ENCODE data around the gene PCBP2.

The PCBP2 gene

DNA sequence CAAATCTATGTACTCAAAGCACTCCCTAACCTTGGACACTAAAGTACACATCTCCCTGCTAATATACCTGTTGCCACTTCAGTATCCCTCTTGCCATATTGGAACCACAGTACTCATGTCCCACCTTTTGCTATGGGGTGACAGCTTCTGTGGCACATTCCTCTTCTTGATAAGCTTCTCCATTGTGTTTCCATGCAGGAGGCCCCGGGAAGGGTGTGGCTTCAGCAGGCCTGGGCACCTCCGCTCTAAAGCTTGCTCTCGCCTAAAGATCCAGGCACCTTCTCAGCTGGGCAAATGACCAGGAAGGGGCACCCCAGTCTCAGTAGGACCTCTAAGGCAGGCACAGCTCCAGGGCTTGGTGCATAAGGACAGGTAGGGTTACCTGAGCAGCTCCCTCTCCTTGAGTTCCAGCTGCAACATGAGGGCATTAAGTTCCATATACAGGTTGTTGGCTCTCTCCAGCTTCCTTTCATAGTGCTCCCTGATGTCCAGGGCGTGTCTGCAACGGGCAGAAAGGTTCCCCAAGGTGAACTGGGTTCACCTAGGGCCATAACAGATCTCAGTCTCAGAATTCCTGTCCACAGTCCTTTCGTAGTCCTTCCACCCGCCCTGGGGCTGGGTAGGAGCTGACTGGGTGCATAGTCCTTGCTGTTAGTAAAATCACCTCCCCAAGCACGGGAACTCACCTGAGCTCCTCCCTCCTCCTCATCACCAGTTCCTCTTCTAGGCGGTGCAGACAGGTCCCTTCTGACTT, 31.5 kb downstream of the PCBP2 start:
- Mint-ChIP-seq H3K27me3 (no peaks in the 10 kb centered on the region), H3K4me3 (peak overlapping the region in 1 of 2 donors; percentile 17), H3K4me1 (ENCODE audit: low read depth in 2 of 2) (peaks cover 13 to 20% of the 10 kb centered on the region in 2 donors), H3K36me3 (ENCODE audit: insufficient read depth) (peaks cover 96% of the 10 kb centered on the region), H3K27ac (peak overlapping the region in 1 of 2 donors; percentile 82), H3K9me3 (no peaks in the 10 kb centered on the region)
- ATAC-seq (replicated peaks) (no peak), DNase-seq (no peak)

DNA sequence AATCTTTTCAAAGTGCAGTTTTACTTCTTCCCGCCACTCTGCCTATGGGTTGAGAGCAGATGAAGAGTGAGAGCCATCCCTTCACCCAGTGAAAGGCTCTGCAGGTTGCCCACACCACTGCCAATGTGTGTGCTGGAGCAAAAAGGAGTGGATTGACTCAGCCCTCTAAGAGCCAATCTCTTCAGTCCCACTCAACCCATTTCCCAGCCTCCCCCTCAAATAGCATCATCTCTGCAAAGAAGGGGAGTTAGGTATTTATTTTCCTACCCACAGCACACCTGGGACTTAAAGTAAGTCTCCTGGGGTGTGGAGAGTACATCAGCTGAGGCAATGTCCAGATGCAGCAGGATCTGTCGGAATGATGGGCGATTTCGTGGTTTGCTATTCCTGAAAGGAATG, 32.1 kb downstream of the PCBP2 start:
- peak overlapping the region in 1 of 2 donors; percentile 17 for H3K4me3 Mint-ChIP-seq
- H3K27ac Mint-ChIP-seq: peak overlapping the region in 1 of 2 donors; percentile 82
- no peak for ATAC-seq (replicated peaks)
- no peak for DNase-seq
- H3K9me3 Mint-ChIP-seq: no peaks in the 10 kb centered on the region
- peaks cover 93% of the 10 kb centered on the region for H3K36me3 Mint-ChIP-seq (ENCODE audit: insufficient read depth)
- no peaks in the 10 kb centered on the region for H3K27me3 Mint-ChIP-seq
- peaks cover 13 to 20% of the 10 kb centered on the region in 2 donors for H3K4me1 Mint-ChIP-seq (ENCODE audit: low read depth in 2 of 2)

DNA sequence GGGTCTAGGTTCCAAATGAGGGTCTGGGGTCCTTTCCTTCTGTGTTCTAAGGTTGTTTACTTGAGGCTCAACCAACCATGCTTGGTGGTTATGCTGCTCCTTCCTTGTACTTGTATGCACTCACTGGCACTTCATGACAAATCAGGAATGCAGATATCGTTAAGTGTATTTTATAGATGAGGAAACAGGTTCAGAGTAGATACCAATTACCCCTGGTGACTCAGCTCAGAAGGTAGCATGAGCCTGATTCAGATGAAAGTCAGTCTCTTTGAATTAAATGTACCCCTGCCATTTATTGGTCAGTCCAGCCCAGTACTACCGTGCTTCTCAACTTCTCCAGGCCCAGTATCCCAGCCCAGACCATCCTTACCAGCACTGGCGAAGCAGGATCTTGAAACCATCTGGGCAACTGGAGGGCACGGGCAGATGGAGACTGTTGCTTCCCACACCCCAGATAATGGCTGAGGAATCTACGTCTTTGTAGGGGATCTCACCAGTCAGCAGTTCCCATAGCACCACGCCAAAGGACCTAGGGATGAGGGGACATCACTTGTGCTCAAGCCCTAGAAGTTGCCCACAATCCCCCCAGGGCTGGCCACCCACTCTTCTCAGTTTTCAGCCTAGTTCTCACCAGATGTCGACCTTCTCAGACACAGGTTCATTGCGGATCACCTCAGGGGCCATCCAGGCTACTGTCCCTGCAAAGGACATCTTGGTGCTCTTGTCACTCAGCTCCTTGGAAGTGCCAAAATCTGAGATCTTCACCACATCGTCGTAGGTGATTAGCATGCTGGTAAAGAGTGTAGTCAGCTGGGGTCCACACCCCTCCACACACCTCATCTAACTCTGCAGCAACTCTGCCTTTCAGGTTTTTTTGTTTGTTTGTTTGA, 33.0 kb downstream of the PCBP2 start:
- peak overlapping the region in 1 of 2 donors; percentile 86 for H3K27ac Mint-ChIP-seq
- ATAC-seq (replicated peaks) (no peak), DNase-seq (no peak)
- H3K36me3 Mint-ChIP-seq (ENCODE audit: insufficient read depth): peaks cover 93% of the 10 kb centered on the region
- H3K27me3 Mint-ChIP-seq: no peaks in the 10 kb centered on the region
- no peaks in the 10 kb centered on the region for H3K9me3 Mint-ChIP-seq
- H3K4me1 Mint-ChIP-seq (ENCODE audit: low read depth in 2 of 2): peaks cover 13 to 20% of the 10 kb centered on the region in 2 donors
- peak overlapping the region in 1 of 2 donors; percentile 36 for H3K4me3 Mint-ChIP-seq

DNA sequence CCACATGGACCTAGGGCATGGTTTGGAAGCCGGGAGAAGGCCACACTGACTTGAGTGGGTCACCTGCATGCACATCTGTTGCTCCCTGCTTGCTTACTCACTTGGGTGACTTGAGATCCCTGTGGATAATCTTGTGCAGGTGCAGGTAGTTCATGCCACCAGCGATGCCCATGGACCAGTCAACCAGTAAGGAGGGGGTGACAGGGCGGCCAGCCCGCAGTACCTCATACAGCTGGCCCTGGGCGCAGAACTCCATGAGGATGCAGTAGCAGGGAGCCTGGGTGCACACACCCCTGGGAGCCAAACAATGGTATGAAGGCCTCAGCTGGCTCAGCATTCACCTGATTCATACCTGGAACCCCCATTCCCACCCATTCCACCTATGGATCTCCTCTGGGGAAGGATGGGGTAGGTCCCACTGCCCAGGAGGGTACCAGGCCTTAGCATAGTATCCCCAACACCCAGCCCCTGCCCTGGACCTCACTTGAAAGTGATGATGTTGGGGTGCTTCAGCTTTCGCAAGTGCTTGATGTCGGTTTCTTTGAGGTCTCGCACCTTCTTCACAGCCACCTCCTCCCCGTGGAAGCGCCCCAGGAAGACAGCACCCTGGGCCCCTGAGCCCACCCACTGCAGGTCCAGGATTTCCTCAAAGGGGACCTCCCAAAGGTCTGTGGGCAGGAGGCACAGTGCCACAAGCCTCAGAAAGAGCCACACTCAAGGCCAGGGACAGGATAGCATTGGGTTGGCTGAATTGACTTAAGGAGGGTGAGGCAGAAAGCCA, 34.2 kb downstream of the PCBP2 start:
- Mint-ChIP-seq H3K4me3 (no peak overlapping the region), H3K9me3 (no peaks in the 10 kb centered on the region), H3K27ac (peak overlapping the region; percentile 86 to 91), H3K36me3 (ENCODE audit: insufficient read depth) (peaks cover 91% of the 10 kb centered on the region), H3K4me1 (ENCODE audit: low read depth in 2 of 2) (peaks cover 13 to 20% of the 10 kb centered on the region in 2 donors), H3K27me3 (no peaks in the 10 kb centered on the region)
- DNase-seq: no peak
- ATAC-seq (replicated peaks): peak; percentile 31

DNA sequence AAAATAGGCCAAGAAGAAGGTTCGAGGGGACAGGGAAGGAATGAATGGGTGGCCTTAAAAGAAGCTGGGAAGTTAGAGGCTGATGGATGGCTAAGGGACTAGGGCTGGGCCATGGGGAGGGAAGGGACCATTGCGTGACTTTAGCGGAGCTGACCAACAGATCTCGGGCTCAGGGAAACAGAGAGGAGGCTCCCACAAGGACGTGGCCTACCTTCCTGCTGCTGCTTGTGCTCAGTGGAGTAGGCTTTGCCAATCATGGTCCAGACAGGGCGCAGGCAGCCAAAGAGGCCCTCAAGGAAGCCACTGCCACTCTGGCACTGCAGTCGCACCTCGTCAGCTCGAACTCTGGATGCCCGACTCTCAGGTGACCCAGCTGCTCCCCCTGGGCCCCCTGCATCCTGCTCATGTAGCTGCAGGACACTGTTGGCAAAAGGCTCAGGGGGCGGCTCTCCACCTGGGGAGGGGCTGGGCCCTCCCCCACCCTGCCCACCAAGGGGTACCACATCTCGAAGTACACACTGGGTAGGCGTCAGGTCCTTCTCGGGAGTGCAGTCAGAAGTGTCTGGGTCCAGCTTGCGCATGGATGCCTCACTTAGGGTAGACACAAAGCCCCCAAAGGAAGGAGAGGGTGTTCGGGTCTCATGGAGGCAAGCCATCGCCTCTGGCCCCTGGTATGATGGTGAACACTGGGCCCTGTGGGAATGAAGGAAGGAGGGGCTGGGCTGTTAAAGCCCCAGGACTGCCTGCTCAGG, 35.0 kb downstream of the PCBP2 start:
- Mint-ChIP-seq H3K4me1 (ENCODE audit: low read depth in 2 of 2) (peaks cover 13 to 22% of the 10 kb centered on the region in 2 donors), H3K4me3 (no peak overlapping the region), H3K36me3 (ENCODE audit: insufficient read depth) (peaks cover 86% of the 10 kb centered on the region), H3K27me3 (no peaks in the 10 kb centered on the region), H3K27ac (peak overlapping the region; percentile 86 to 91), H3K9me3 (no peaks in the 10 kb centered on the region)
- DNase-seq (no peak), ATAC-seq (replicated peaks) (no peak)

DNA sequence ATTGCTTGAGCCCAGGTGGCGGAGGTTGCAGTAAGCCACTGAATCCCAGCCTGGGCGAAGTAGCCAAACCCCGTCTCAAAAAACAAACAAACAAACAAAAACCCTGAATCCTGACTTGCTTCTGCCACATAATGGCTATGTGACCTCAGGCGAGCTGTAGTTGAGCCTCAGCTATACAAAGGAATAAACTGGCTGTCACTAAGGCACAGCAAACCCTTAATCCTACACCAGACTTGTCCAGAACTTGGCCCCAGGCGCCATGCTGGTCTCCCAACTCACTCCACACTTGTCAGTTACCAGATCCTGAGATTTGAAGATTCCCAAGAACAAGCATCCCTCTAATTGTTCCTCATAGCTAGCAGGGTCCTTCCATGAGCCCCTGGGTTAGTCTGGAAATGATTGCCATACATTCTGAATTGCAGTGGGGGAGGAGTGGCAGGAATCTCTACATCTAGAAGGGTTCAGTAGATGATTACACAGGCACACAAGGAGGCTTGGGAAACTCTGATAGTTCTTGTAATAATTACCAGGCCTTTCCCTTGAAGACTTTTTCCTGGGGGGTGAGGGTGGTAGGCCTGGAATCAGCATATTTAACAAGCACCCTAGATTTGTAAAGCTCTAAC, 37.5 kb downstream of the PCBP2 start:
- H3K27me3 Mint-ChIP-seq: no peaks in the 10 kb centered on the region
- H3K27ac Mint-ChIP-seq: peak overlapping the region in 1 of 2 donors; percentile 57
- ATAC-seq (replicated peaks) (no peak), DNase-seq (no peak)
- H3K4me3 Mint-ChIP-seq: no peak overlapping the region
- H3K4me1 Mint-ChIP-seq (ENCODE audit: low read depth in 2 of 2): peaks cover 28 to 37% of the 10 kb centered on the region in 2 donors
- no peaks in the 10 kb centered on the region for H3K9me3 Mint-ChIP-seq
- peaks cover 77% of the 10 kb centered on the region for H3K36me3 Mint-ChIP-seq (ENCODE audit: insufficient read depth)

DNA sequence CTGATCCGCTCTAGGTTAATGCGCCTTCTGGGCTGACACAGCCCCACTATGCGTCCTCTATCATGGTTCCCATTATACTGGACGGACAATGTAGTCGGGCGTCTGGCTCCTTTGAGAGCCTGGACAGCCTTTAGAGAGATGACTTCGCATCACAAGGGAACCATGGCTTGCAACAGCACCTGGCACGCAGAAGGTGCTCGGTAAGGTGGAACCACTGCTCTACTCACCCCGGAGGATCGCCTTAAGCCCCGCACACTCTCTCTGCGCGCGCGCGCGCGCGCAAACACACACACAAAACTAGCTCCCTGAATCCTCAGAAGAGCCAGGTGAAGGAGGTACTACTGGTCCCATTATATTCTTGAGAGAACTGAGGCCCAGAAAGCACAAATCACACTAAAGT, 40.3 kb downstream of the PCBP2 start:
- ATAC-seq (replicated peaks): no peak

DNA sequence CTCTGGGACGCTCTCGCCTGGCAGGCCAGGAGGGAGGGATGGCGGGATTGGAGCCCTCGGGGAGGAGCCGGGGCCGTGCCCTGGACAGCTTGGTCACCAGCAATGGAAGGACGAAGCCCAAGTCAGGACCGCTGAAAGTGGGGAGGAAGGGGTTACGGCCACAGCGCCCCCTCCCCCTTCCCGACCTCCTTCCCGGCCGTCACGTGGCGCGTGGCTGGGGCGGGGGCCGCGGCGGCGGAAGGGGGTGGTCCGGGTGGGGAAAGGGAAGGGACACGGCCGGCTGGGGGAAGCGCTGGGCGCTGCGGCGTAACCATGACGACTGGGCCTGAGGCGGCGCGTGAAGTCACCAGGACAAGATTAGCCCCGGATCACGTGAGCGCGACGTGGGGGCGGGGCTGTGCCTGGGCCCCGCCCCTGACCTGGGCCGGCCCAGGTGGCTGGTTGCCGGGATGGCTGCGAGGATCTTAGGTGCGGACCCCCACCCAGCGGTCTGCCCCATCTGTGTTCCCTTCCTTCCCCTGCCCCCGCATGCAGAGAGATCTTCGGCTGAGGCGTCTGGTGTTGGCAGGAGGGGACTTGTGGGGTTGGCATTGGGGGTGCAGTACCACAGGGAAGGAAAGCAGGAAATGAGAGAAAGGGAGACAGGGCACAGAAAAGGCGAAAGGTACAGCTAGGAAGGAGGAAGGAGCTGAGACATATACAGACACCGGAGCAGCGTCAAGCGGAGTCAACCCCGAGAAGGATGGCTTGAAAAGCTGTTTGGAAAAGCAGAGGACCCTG, 41.1 kb downstream of the PCBP2 start:
- Mint-ChIP-seq H3K4me1 (ENCODE audit: low read depth in 2 of 2) (peaks cover 24 to 26% of the 10 kb centered on the region in 2 donors), H3K36me3 (ENCODE audit: insufficient read depth) (peaks cover 43% of the 10 kb centered on the region), H3K4me3 (peak overlapping the region; percentile 86 to 88), H3K27me3 (no peaks in the 10 kb centered on the region), H3K9me3 (no peaks in the 10 kb centered on the region), H3K27ac (peak overlapping the region; percentile 87 to 88)
- DNase-seq: peak; percentile 76 to 84 (median 82)
- peak; percentile 98 for ATAC-seq (replicated peaks)

More for the DNA sequence above, 40.3 kb downstream of the PCBP2 start:
- no peak for DNase-seq
- Mint-ChIP-seq H3K4me1 (ENCODE audit: low read depth in 2 of 2) (peaks cover 25 to 31% of the 10 kb centered on the region in 2 donors), H3K4me3 (peak overlapping the region; percentile 86 to 88), H3K36me3 (ENCODE audit: insufficient read depth) (peaks cover 52% of the 10 kb centered on the region), H3K9me3 (no peaks in the 10 kb centered on the region), H3K27ac (peak overlapping the region; percentile 87 to 88), H3K27me3 (no peaks in the 10 kb centered on the region)

DNA sequence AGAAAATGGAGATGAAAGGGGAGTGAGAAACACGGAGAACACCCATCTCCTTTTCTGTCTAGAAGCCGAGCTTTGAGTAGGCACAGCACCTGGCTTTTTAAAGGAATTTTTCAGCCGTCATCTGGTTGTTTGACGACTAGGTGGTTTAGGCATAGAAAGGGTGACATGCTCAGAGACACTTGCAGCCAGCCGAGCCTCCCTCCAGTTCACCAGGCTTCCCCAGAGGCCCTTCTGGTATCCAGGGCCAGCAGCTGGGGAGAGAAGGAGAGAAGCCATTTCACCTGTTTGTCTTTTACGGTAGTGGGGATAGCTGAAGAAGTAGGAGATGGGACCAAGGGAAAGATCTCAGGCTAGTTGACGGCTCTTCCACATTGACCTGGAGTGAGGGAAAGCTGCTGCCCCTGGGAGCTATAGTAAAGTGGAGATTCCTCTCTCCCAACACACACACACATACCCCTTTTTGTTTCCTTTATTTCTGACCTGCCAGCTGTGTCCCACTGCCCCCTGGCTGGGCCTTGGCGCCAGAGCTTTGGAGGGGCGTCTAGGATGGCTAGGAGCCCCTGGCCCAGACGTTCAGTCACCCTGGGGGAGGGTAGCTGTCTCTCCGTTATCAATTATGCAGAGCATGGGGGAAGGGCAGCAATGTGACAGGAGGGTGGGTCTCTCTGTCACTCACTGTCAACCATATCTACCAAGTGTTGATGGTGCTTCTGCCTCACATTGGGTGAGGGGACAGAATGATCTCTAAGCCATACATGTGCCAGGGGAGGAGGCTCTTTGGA, 41.9 kb downstream of the PCBP2 start:
- Mint-ChIP-seq H3K4me3 (peak overlapping the region; percentile 86 to 88), H3K27me3 (no peaks in the 10 kb centered on the region), H3K9me3 (no peaks in the 10 kb centered on the region), H3K4me1 (ENCODE audit: low read depth in 2 of 2) (peaks cover 30 to 31% of the 10 kb centered on the region in 2 donors), H3K36me3 (ENCODE audit: insufficient read depth) (peaks cover 44% of the 10 kb centered on the region), H3K27ac (peak overlapping the region; percentile 87 to 88)
- DNase-seq (no peak), ATAC-seq (replicated peaks) (no peak)

DNA sequence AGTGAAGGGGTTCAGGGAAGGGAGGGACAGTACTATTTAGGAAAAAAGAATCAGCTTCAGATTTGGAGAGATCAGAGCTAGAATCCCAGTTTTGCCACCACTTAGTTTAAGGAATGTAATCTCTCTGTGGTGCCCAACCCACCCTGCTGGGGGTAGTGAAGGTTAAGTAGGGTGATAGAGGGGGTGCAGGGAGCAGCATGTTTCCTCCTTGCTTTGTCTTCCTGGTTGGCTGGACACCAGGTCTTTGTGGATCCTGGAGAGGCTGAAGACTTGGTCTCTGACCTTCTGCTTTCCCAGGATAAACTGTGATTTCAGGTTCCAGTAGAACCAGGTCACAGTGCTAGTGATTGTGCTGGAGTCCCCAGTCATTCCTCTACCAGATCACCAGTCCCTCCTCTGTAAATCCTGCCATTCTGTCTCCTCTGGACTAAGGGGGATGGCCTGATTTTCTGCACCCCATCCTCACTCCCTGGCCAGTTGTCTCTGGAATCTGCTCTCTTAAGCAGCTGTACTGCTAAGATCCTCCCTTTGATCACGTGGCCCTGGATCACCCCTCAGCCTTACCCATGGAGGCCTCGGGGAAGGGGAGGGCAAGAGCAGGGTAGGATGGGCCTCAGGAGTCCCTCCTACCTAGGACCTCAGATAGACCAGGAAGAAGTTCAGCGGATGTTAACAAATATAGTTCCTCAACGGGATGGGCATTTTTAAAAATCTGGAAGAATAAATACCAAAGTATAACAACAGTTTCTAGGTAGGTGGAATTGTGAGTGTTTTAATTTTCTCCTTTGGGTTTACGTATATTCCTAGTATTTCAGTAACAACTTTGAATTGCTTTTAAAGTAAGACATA, 44.2 kb downstream of the PCBP2 start:
- H3K27ac Mint-ChIP-seq: no peak overlapping the region
- H3K36me3 Mint-ChIP-seq (ENCODE audit: insufficient read depth): peaks cover 44% of the 10 kb centered on the region
- no peaks in the 10 kb centered on the region for H3K9me3 Mint-ChIP-seq
- peaks cover 41 to 43% of the 10 kb centered on the region in 2 donors for H3K4me1 Mint-ChIP-seq (ENCODE audit: low read depth in 2 of 2)
- H3K27me3 Mint-ChIP-seq: no peaks in the 10 kb centered on the region
- DNase-seq: no peak
- H3K4me3 Mint-ChIP-seq: no peak overlapping the region
- ATAC-seq (replicated peaks): no peak

DNA sequence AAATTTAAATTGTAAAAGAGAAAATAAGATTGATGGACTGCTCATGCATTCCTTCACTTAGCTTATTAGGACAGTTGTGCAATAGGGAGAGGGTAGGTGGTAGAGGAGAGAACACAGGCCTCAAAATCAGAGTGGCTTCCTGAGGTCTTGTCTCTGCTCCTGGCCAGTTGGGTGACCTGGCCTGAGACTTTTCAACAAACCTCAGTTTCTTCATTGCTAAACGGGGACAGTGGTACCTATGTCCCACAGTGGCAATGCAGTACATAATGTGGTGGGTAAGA, 44.8 kb downstream of the PCBP2 start:
- H3K9me3 Mint-ChIP-seq: no peaks in the 10 kb centered on the region
- no peaks in the 10 kb centered on the region for H3K27me3 Mint-ChIP-seq
- peaks cover 47% of the 10 kb centered on the region for H3K36me3 Mint-ChIP-seq (ENCODE audit: insufficient read depth)
- H3K4me1 Mint-ChIP-seq (ENCODE audit: low read depth in 2 of 2): peaks cover 43 to 44% of the 10 kb centered on the region in 2 donors
- H3K4me3 Mint-ChIP-seq: no peak overlapping the region
- no peak for DNase-seq
- no peak for ATAC-seq (replicated peaks)
- H3K27ac Mint-ChIP-seq: no peak overlapping the region

Measured in effector memory CD8-positive, alpha-beta T cell (primary cell).